Smooth muscle cell (in vitro differentiated cells): ENCODE results near the gene ARHGAP12. TPM values are rescaled to one million over a fixed set of nuclear protein-coding genes. Genes with fewer than 3 reads are reported as not detected.

Experiments
- DNase-seq: peaks from one replicate; lab custom pipeline; 2025; ENCODE audit not compliant: unreplicated experiment; lab: John Stamatoyannopoulos, UW
- H2AFZ ChIP-seq: fragments of 200-600 bp; sonication (generic); 2 replicates; pipeline ENCODE4 v1.6.0; 2016; ENCODE audit warnings: antibody characterized with exemption, low read depth, mild to moderate bottlenecking
- H3F3A ChIP-seq: fragments of 200-600 bp; sonication (generic); 2 replicates; pipeline ENCODE4 v1.6.0; 2017; ENCODE audit warnings: antibody characterized with exemption, low read depth
- H3K27ac ChIP-seq: fragments of 200-600 bp; sonication (generic); 2 replicates; pipeline ENCODE4 v1.5.1; 2016; ENCODE audit warnings: low read depth, mild to moderate bottlenecking
- H3K27me3 ChIP-seq: fragments of 200-600 bp; sonication (generic); 2 replicates; pipeline ENCODE4 v1.6.1; 2016; ENCODE audit warnings: low read depth, mild to moderate bottlenecking
- H3K36me3 ChIP-seq: fragments of 200-600 bp; sonication (generic); 2 replicates; pipeline ENCODE4 v1.5.1; 2016; ENCODE audit warnings: low read depth
- H3K4me1 ChIP-seq: fragments of 200-600 bp; sonication (generic); 2 replicates; pipeline ENCODE4 v1.5.1; 2016; ENCODE audit warnings: low read depth
- H3K4me2 ChIP-seq: fragments of 200-600 bp; sonication (generic); 2 replicates; pipeline ENCODE4 v1.6.0; 2016; ENCODE audit warnings: mild to moderate bottlenecking
- H3K4me3 ChIP-seq: fragments of 200-600 bp; sonication (generic); 2 replicates; pipeline ENCODE4 v1.5.1; 2016; ENCODE audit warnings: mild to moderate bottlenecking
- H3K79me2 ChIP-seq: fragments of 200-600 bp; sonication (generic); 2 replicates; pipeline ENCODE4 v1.6.0; 2016; ENCODE audit warnings: low read depth, mild to moderate bottlenecking
- H3K9ac ChIP-seq: fragments of 200-600 bp; sonication (generic); 2 replicates; pipeline ENCODE4 v1.6.0; 2016; ENCODE audit warnings: low read depth
- H3K9me3 ChIP-seq: fragments of 200-600 bp; sonication (generic); replicated peaks from 2 replicates; pipeline ENCODE4 v1.5.1; 2016; ENCODE audit warnings: low read depth
- H4K20me1 ChIP-seq: fragments of 200-600 bp; sonication (generic); 2 replicates; pipeline ENCODE4 v1.6.0; 2016; ENCODE audit warnings: low read depth
- CTCF ChIP-seq: fragments of 200-600 bp; sonication (generic); IDR thresholded peaks from 2 replicates; pipeline ENCODE4 v1.5.1; 2017; ENCODE audit warnings: borderline replicate concordance, mild to moderate bottlenecking, antibody characterized with exemption; ENCODE audit not compliant: insufficient read depth, poor library complexity, severe bottlenecking
- WGBS: methylation state at CpG from one replicate; pipeline ENCODE4 v1.1.7; 2016; ENCODE audit warnings: low lambda C conversion rate; 5-methylcytosine and 5-hydroxymethylcytosine counted together
- polyA plus RNA-seq: library from polyadenylated mRNA; unstranded; fragments of >200 nt; fragmentation: Nextera tagmentation; extraction: Ambion mirVana; gene quantifications from 2 replicates; pipeline ENCODE4 v1.2.1, GENCODE V29; 2016
- total RNA-seq: library from RNA; depleted of rRNA; stranded (reverse); fragments of >200 nt; gene quantifications from 2 replicates; pipeline ENCODE4 v1.2.3, GENCODE V29; 2014

Gene ARHGAP12
- total and polyA plus RNA-seq, 2 experiments from 2014 or later, result 14.5 to 46.2 TPM

- H3K9me3 ChIP-seq, result no peaks in the 10 kb centered on the region
- H4K20me1 ChIP-seq, result no peaks in the 10 kb centered on the region
- no peaks in the 10 kb centered on the region for H3K79me2 ChIP-seq
- 38% methylated on average over 12 of the region's 12 CpGs for WGBS
- no peak overlapping the region for H3K9ac ChIP-seq
- H3K4me1 ChIP-seq, result peaks cover 23% of the 10 kb centered on the region
- no peak overlapping the region for H3K4me2 ChIP-seq
- no peak for TF ChIP-seq CTCF
- H3F3A ChIP-seq, result no peaks in the 10 kb centered on the region
- H3K4me3 ChIP-seq, result no peak overlapping the region
- peak overlapping the region; percentile 65 for H2AFZ ChIP-seq
- H3K27me3 ChIP-seq, result no peaks in the 10 kb centered on the region
- DNase-seq, result no peak
- H3K27ac ChIP-seq, result no peak overlapping the region
- no peaks in the 10 kb centered on the region for H3K36me3 ChIP-seq
Measured at GRCh38 chr10:31774299-31774900, 154.2 kb downstream of the ARHGAP12 start.

DNA sequence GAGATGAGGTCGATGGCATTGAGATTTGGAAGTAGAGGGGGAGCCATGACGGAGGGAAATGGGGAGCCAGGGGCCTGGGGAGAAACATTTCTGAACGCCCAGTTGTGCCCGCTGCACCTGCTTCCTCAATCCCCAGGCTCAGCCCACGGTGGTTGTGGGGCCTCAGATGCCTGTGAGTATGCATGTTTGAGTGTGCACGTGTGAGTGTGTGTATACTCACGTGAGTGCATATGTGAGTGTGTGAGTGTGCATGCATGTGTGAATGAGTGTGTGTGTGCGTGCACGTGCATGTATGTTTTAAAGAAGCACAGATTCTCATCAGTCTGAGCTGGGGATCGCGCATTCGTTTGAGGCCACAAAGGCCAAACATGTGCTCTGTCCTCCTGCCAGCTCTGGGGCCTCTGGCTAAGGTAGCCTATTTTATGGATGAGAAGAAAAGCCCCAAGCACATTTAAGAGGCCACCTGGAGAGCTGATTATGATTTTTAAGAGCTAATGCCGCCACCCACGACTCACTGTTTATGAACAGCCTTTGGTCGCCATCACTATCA, 154.8 kb downstream of the ARHGAP12 start:
- H3K27ac ChIP-seq, result no peak overlapping the region

GRCh38 chr10:31771331-31771831, 157.2 kb downstream of the ARHGAP12 start:
- H3K27me3 ChIP-seq, result no peaks in the 10 kb centered on the region
- no peak overlapping the region for H2AFZ ChIP-seq
- no peak for DNase-seq
- H3K27ac ChIP-seq, result no peak overlapping the region
- H3K4me3 ChIP-seq, result no peak overlapping the region
- H3K4me1 ChIP-seq, result peaks cover 23% of the 10 kb centered on the region
- H3K9me3 ChIP-seq, result no peaks in the 10 kb centered on the region
- H3K9ac ChIP-seq, result no peak overlapping the region
- 74% methylated on average over 9 of the region's 9 CpGs for WGBS
- no peak for TF ChIP-seq CTCF
- H3F3A ChIP-seq, result no peaks in the 10 kb centered on the region
- no peaks in the 10 kb centered on the region for H3K79me2 ChIP-seq
- no peaks in the 10 kb centered on the region for H3K36me3 ChIP-seq
- H4K20me1 ChIP-seq, result no peaks in the 10 kb centered on the region
- no peak overlapping the region for H3K4me2 ChIP-seq

More for the DNA sequence above, 154.8 kb downstream of the ARHGAP12 start:
- Histone ChIP-seq H3K27me3 (no peaks in the 10 kb centered on the region), H2AFZ (peak overlapping the region; percentile 65), H3K4me2 (no peak overlapping the region), H4K20me1 (no peaks in the 10 kb centered on the region), H3K79me2 (no peaks in the 10 kb centered on the region), H3K4me3 (no peak overlapping the region), H3K36me3 (no peaks in the 10 kb centered on the region), H3K9me3 (no peaks in the 10 kb centered on the region), H3K9ac (no peak overlapping the region), H3F3A (no peaks in the 10 kb centered on the region), H3K4me1 (peaks cover 23% of the 10 kb centered on the region)
- no peak for DNase-seq
- TF ChIP-seq CTCF, result no peak
- WGBS, result 81% methylated on average over 15 of the region's 15 CpGs
